Skeletal muscle satellite cell (primary cell): Measurements from ENCODE around the gene TTC9C.
A peak's percentile ranks its signal among the peaks of the same experiment; 100 is the strongest.
"Not testable (repeated sequence)": the region's sequence is repeated elsewhere in the genome, so short reads cannot be mapped to it uniquely, and the experiment has no call there.

ENCODE experiments used
- H3K27me3 ChIP-seq: 2 replicates; pipeline ENCODE4 v1.7.0; 2013; ENCODE audit warnings: low read length; ENCODE audit not compliant: control insufficient read depth, insufficient read depth
- H3K36me3 ChIP-seq: 2 replicates; pipeline ENCODE4 v1.7.0; 2013; ENCODE audit warnings: mild to moderate bottlenecking, control low read depth, low read length; ENCODE audit not compliant: insufficient read depth
- H3K4me1 ChIP-seq: 2 replicates; pipeline ENCODE4 v1.7.0; 2013; ENCODE audit warnings: low read length; ENCODE audit not compliant: control insufficient read depth, insufficient read depth
- H3K4me2 ChIP-seq: 2 replicates; pipeline ENCODE4 v1.7.0; 2013; ENCODE audit warnings: mild to moderate bottlenecking, low read length
- H3K4me3 ChIP-seq: 2 replicates; pipeline ENCODE4 v1.7.0; 2013; ENCODE audit warnings: low read length
- H3K9ac ChIP-seq: 2 replicates; pipeline ENCODE4 v1.7.0; 2013; ENCODE audit warnings: mild to moderate bottlenecking, low read depth, low read length, moderate library complexity
- H3K9me3 ChIP-seq: replicated peaks from 2 replicates; pipeline ENCODE4 v1.7.0; 2013; ENCODE audit warnings: mild to moderate bottlenecking, control low read depth, low read length

TTC9C gene

GRCh38 chr11:62757846-62758788 lies 29.8 kb downstream of the TTC9C start:
- Histone ChIP-seq H3K4me2 (no peak overlapping the region), H3K36me3 (no peaks in the 10 kb centered on the region), H3K9me3 (no peaks in the 10 kb centered on the region), H3K4me3 (no peak overlapping the region), H3K4me1 (peaks cover 14% of the 10 kb centered on the region), H3K27me3 (no peaks in the 10 kb centered on the region), H3K9ac (no peak overlapping the region)

DNA sequence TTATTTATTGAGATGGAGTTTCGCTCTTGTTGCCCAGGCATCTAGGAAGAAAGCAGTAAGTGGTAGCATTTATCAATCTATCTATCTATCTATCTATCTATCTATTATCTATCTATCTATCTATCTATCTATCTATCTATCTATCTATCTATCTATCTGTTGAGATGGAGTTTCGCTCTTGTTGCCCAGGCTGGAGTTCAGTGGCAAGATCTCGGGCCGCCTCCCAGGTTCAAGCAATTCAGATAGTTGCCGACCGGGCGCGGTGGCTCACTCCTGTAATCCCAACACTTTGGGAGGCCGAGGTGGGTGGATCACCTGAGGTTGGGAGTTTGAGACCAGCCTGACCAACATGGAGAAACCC lies 32.6 kb downstream of the TTC9C start:
- H3K4me2 ChIP-seq, result peak overlapping the region; percentile 99
- H3K9ac ChIP-seq, H3K4me1 ChIP-seq, H3K36me3 ChIP-seq, H3K27me3 ChIP-seq, H3K9me3 ChIP-seq: not testable (repeated sequence)
- peak overlapping the region; percentile 100 for H3K4me3 ChIP-seq

DNA sequence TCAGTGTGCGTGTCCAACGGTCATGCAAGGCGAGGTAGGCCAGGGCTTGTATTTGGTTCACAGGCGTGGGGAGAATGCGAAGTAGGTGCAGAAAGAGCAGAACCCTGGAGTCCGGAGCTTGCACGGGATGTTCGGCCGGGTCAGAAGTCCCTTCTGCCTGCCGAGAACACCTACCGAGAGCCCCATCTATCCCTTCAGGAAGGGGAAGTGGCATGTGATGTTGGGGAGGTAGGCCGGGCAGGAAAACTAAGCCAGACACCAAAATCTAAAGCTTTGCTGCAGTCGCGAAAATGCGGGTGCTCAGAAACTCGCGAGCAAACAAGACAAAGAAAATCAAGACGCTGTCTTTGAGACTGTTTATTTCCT lies 42.5 kb downstream of the TTC9C start:
- Histone ChIP-seq H3K4me1 (peaks cover 14% of the 10 kb centered on the region), H3K9ac (peak overlapping the region; percentile 87), H3K4me3 (peak overlapping the region; percentile 84), H3K36me3 (peaks cover 24% of the 10 kb centered on the region), H3K9me3 (no peaks in the 10 kb centered on the region), H3K4me2 (peak overlapping the region; percentile 83), H3K27me3 (no peaks in the 10 kb centered on the region)

- H3K27me3 ChIP-seq, result no peaks in the 10 kb centered on the region
- peaks cover 25% of the 10 kb centered on the region for H3K36me3 ChIP-seq
- peak within 1 kb of the TSS; percentile 83 for H3K4me2 ChIP-seq
- H3K9me3 ChIP-seq, result no peaks in the 10 kb centered on the region
- peak within 1 kb of the TSS; percentile 84 for H3K4me3 ChIP-seq
- H3K4me1 ChIP-seq, result peaks cover 14% of the 10 kb centered on the region
- peak within 1 kb of the TSS; percentile 87 for H3K9ac ChIP-seq
These were observed 43.1 kb downstream of the TTC9C start, which contains the start of gene TAF6L for GRCh38 chr11:62771144-62772021. Gene TAF6L, plus strand, starts transcription at chr11:62771396. Its CDS starts 4,388 bp downstream, at chr11:62775784.

DNA sequence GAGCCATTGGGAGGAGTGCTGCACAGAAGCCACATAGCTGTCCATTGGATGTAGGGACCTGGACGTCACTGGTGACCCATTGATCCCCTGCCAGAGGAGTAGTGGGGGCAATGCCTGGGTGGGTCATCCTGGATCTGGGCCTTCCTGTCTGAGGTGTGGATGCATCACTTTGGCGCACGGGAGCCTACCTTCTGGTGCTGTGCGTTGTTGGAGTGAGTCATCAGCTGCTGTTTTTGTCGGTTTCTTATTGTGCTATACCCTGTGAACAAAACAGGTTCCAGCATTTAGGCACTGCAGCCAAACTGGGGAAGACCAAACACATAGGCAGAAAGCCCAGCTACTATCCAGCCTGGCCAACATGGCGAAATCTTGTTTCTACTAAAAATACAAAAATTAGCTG lies 46.1 kb downstream of the TTC9C start:
- Histone ChIP-seq H3K36me3 (peaks cover 24% of the 10 kb centered on the region), H3K9ac (no peak overlapping the region), H3K9me3 (no peaks in the 10 kb centered on the region), H3K4me2 (no peak overlapping the region), H3K27me3 (no peaks in the 10 kb centered on the region), H3K4me1 (peaks cover 14% of the 10 kb centered on the region), H3K4me3 (no peak overlapping the region)

DNA sequence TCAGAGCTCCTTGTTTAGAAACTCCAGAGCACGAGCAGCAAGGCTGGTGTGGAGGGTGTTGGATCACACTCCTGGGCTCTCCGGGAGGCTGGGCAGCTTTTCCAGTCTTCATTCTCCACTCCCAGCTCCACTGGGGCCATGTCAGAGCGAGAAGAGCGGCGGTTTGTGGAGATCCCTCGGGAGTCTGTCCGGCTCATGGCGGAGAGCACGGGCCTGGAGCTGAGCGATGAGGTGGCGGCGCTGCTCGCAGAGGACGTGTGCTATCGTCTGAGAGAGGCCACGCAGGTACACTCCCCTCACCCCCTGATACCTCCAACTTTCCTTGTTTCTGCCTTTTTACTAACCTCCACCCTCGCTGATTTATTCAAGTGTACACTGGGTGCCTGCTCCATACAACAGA lies 47.4 kb downstream of the TTC9C start:
- Histone ChIP-seq H3K9ac (no peak overlapping the region), H3K9me3 (no peaks in the 10 kb centered on the region)

GRCh38 chr11:62777389-62777788 lies 49.1 kb downstream of the TTC9C start:
- Histone ChIP-seq H3K4me1 (no peaks in the 10 kb centered on the region), H3K36me3 (peaks cover 30% of the 10 kb centered on the region), H3K4me2 (no peak overlapping the region), H3K4me3 (no peak overlapping the region), H3K9ac (no peak overlapping the region), H3K27me3 (no peaks in the 10 kb centered on the region), H3K9me3 (no peaks in the 10 kb centered on the region)

More for the DNA sequence above, 47.4 kb downstream of the TTC9C start:
- Histone ChIP-seq H3K4me1 (peaks cover 10% of the 10 kb centered on the region), H3K27me3 (no peaks in the 10 kb centered on the region), H3K36me3 (peaks cover 24% of the 10 kb centered on the region), H3K4me3 (no peak overlapping the region), H3K4me2 (no peak overlapping the region)

DNA sequence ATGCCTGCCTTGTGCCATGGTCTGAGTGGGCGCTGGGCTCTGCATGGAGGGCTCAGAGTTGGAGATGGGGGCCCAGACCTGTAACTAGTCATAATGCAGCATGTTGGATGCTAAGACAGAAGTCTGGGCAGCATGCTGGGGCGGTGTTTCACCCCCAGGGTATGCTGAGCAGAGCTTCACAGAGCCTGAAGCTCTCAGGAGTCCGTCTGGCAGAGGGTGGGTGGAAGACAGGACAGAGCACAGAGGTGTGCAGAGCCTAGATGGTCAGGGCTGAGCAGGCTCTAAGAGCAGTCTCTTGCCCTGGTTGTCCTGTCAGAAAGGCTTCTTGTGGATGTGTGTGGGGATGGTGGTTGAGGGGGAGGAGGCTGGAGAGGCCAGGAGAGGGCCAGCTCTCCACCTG lies 50.2 kb downstream of the TTC9C start:
- no peak overlapping the region for H3K4me2 ChIP-seq
- H3K4me1 ChIP-seq, result no peaks in the 10 kb centered on the region
- H3K36me3 ChIP-seq, result peaks cover 35% of the 10 kb centered on the region
- H3K9me3 ChIP-seq, result no peaks in the 10 kb centered on the region
- H3K4me3 ChIP-seq, result no peak overlapping the region
- no peaks in the 10 kb centered on the region for H3K27me3 ChIP-seq
- no peak overlapping the region for H3K9ac ChIP-seq

- Histone ChIP-seq H3K4me3 (no peak overlapping the region), H3K27me3 (no peaks in the 10 kb centered on the region), H3K4me1 (peaks cover 8% of the 10 kb centered on the region), H3K9ac (no peak overlapping the region), H3K9me3 (no peaks in the 10 kb centered on the region), H3K4me2 (no peak overlapping the region), H3K36me3 (peaks cover 20% of the 10 kb centered on the region)
These were observed 54.5 kb downstream of the TTC9C start for GRCh38 chr11:62782753-62783152.

- peaks cover 33% of the 10 kb centered on the region for H3K36me3 ChIP-seq
- H3K4me3 ChIP-seq, result peak overlapping the region; percentile 96
- no peaks in the 10 kb centered on the region for H3K27me3 ChIP-seq
- no peaks in the 10 kb centered on the region for H3K9me3 ChIP-seq
- H3K9ac ChIP-seq, result peak overlapping the region; percentile 89
- H3K4me2 ChIP-seq, result peak overlapping the region; percentile 87
- H3K4me1 ChIP-seq, result peaks cover 30% of the 10 kb centered on the region
These were observed 58.2 kb downstream of the TTC9C start for GRCh38 chr11:62786318-62787004.
